ENCODE results near the gene HIVEP3.
A peak's percentile ranks its signal among the peaks of the same experiment; 100 is the strongest.

Gene HIVEP3

GRCh38 chr1:41920658-41921057, 1.9 kb upstream of the HIVEP3 start:
- no peak for DNase-seq

- no peak for DNase-seq
These were observed 1.2 kb upstream of the HIVEP3 start for GRCh38 chr1:41919764-41920397.

DNA sequence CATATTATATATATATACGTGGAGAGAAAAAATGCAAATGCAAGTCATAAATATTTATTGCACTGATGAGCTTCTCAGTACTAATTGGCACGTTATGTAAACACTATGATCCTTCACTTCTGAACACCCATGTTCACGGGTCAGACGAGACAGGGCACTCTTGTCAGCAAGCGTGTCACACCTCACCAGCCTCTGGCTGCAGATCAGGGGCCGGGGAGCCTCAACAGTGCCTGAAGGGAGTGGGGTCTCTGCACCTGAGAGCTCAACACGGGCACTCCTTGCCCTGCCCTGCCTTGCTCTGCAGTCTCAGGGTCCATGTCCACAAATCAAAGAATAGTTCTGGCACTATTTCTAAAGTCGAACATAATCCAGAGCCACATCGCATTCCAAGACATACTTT, 409 bp upstream of the HIVEP3 start:
- no peak for DNase-seq

GRCh38 chr1:41917835-41918449, 780 bp downstream of the HIVEP3 start:
- DNase-seq: no peak

- no peak for DNase-seq
These were observed 1.6 kb downstream of the HIVEP3 start for GRCh38 chr1:41917076-41917475.

DNA sequence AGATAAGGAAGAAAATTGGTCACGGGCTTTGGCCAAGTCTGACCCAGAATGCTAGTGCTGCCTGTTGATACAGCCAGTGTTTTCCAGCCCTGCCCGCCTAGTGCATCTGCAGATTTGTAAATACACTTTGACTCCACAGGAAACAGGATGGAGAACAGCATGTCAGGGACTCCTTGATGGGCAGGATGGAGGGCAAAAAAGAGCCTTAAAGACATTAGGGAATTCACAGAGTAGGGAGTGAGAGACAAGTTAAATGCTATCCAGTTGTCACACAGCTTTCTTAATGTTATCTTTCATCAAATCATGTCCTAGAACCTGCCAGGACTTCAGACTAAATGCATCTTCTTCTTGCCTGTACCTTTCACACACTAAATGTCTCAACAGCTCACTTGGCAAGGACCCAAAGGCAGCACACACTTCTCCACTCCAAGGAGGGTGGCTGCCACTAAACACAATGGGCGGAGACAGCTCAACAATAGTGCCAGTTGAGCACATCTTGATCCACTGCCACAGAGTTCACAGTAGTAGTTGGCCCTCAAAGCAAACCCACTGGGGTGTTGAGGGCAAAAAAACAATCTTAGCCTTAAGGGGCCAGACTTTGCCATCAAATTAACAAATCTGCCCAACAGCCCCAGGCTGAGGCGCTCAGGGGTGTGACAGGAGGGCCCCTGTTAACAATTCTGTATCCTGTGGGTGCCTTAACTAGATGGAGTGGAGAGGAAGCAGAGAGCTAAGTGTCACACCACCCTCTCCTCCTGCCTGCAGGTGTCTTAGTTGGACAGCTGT, 2.7 kb downstream of the HIVEP3 start:
- no peak for DNase-seq

DNA sequence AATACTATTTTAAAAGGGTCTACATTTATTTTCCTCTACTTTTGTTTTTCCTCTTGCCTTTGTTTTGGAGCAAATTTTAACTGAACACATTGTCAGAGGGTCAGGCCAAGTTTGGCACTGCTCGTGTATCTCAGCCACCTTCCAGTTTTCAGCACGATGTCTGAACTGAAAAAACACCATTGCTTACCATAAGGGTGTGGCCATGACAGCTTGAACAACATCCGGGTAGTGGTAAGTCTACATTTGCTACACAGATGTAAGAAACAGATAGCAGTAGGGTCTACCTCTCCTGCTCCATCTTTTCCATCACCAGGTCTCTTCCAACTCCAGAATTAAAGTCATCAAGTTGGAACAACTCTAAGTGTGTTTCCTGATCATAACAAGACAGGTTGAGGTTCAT, 4.2 kb downstream of the HIVEP3 start:
- DNase-seq: no peak

DNA sequence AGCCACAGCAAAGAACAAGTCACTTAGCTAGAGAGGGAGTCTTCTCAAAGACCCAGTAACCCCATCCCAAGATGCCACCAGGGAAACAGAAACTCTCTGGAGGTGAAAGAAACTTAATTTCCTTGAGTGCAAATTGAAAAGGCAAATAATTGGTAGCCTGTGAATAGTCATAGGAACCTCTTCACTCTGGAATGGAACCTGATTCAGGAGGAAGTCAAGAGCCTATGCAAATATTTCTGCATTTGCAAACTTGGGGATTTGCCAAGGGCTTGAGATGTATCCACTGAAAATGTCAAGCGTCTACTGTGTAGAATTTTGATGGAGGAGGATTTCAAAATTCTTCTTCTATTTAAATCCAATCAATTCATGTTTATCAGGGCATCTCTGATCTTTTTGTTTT, 5.7 kb downstream of the HIVEP3 start:
- DNase-seq: no peak

GRCh38 chr1:41908288-41908895, 10.3 kb downstream of the HIVEP3 start:
- no peak for DNase-seq

- no peak for DNase-seq
These were observed 11.3 kb downstream of the HIVEP3 start for GRCh38 chr1:41907446-41907845.

DNA sequence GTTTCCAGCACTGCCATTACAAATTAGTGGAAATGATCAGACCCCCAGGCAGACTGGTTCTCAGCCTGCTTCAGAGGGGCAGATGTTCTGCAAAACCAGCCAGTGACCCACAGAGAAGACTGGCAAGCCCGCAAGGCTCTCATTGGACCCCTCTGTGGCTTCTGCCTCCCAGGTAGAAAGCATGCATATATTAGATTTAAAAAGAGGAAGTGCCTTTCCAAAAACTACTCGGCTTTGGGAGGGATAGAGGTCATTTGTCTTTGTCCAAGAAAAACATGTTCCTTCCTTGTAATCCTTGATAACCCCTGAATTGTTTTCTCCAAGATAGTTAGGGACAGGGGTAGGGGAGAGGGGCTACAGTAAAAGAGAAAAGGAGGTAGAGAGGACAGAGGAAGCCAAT, 11.8 kb downstream of the HIVEP3 start:
- DNase-seq: no peak

DNA sequence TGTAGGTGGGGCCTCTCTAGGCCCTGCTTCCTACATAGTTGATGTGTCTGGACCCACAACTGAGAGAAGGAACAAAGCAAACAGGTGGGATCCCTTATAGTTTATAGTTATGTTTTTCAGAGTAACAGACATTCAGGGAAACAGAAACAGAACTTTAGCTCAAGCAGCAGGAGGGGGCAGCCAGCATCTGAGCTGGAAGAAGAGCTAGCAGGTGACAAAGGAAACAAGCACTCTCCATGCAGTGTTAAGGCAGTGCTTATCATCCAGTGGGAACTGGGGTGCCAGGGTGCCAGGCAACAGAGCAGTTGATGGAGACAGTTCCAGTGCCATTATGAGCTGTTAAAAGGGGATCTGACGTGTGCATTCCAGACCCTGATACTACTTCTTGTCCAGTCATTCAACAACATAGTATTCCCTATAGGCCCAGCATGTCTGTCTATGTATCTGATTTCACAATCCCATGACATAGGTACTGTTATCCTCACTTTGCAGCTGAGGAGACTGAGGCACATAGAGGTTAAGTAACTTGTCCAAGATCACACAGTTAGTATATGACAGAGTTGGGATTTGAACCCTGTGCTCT, 13.5 kb downstream of the HIVEP3 start:
- no peak for DNase-seq

- no peak for DNase-seq
These were observed 16.1 kb downstream of the HIVEP3 start for GRCh38 chr1:41902664-41903063.

- DNase-seq: no peak
These were observed 16.6 kb downstream of the HIVEP3 start for GRCh38 chr1:41902159-41902577.

GRCh38 chr1:41901551-41901950, 17.2 kb downstream of the HIVEP3 start:
- no peak for DNase-seq

- no peak for DNase-seq
These were observed 17.9 kb downstream of the HIVEP3 start for GRCh38 chr1:41900603-41901444.

DNA sequence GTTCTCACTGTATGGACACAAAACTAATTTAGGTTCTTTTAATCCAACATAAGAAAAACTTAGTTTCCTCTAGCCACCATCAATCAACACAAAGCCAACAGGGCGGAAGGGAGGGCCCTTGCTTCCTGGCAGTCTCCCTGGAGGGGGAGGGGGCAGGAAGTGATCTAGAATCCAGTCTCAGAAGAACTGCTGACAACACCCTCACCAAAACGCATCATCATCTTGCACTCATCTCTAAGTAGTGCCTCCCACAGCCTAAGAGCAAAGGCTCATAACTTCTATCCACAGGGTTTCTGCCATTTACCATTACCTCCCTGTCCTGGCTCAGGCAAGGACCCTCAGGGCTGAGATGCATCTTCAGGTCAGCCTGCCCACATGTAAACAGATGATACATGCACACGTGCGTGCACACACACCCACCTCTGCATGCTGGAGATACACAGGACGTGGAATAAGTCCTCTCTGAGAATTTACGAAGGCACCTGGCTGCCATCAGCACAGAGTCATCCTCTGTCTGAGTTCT, 20.5 kb downstream of the HIVEP3 start:
- DNase-seq: no peak

- DNase-seq: no peak
These were observed 23.2 kb downstream of the HIVEP3 start for GRCh38 chr1:41895552-41895951.

- DNase-seq: peak; percentile 65
These were observed 23.8 kb downstream of the HIVEP3 start for GRCh38 chr1:41894808-41895483.

DNA sequence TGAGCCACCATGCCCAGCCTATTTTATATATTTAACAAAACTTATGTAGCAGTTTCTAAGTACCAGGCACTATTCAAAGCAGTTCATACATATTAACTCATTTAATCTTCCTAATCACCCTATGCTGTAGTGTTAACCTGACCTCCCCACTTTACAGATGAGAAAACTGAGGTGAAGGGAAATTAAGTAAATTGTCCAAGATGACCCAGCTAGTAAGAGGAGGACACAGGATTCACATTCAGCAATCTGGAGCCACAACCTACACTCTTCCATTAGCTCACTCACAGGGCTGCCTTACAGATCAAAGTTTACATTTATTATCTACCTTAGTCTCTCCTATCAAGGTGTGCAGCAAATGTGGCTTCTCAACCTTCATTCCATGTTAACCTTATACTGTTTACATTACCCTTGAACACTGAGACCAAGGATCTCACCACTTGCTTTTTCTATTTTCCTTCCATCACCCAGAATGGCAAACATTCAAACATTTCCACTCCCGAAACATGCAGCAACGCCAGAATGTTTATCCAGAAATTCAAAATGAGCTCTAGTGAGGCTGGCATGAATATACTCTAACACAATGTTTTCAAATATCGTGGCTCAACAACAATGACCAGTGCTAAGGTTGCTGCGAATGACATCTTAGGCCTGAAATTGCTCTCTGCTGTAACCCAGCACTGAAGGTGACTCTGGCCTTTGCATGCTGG, 24.5 kb downstream of the HIVEP3 start:
- DNase-seq: no peak

GRCh38 chr1:41892301-41892781, 26.4 kb downstream of the HIVEP3 start:
- DNase-seq: no peak
